HG02678 (cell line): ENCODE results near the gene ATG10.
A peak's percentile ranks its signal among the peaks of the same experiment; 100 is the strongest.
"Not testable (repeated sequence)": the region's sequence is repeated elsewhere in the genome, so short reads cannot be mapped to it uniquely, and the experiment has no call there.

Experiments
- ATAC-seq: cut with Tn5 transposase; IDR thresholded peaks from one replicate; pipeline ENCODE4 v1.9.1; 2021; ENCODE audit warnings: mild to moderate bottlenecking, moderate library complexity; ENCODE audit not compliant: unreplicated experiment

ATG10 gene

DNA sequence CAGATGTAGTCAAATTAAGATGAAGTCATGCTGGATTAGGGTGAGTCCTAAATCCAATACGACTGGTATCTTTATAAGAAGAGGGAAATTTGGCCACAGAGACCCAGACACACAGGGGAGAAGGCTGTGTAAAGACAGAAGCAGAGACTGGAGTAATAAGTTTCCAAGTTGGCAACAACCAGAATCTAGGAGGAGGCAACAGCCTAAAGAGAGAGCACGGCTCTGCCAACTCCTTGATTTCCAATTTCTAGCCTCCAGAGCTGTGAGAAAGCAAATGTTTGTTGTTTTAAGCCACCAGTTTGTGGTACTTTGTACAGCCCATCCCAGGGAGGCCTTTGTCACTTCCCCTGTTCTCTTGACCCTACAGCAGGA, 74.4 kb downstream of the ATG10 start:
- ATAC-seq: no peak

DNA sequence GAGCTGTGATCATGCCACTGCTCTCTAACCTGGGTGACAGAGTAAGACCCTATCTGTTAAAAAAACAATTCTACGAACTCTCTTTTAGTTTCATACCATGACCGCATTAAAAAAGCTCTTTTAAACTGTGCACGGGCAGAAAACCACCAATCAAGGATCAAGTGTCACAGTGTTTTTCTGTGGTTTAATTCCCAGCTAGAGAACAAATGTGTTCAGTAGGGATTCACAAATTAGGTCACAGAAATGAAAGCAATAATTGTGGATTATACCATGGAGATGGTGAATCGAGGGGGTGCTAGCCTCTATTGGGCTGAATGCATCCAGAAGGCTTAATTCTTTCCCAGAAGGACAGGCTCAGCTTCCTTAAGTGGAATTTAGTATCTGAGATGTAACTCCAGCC, 79.1 kb downstream of the ATG10 start:
- ATAC-seq: no peak

DNA sequence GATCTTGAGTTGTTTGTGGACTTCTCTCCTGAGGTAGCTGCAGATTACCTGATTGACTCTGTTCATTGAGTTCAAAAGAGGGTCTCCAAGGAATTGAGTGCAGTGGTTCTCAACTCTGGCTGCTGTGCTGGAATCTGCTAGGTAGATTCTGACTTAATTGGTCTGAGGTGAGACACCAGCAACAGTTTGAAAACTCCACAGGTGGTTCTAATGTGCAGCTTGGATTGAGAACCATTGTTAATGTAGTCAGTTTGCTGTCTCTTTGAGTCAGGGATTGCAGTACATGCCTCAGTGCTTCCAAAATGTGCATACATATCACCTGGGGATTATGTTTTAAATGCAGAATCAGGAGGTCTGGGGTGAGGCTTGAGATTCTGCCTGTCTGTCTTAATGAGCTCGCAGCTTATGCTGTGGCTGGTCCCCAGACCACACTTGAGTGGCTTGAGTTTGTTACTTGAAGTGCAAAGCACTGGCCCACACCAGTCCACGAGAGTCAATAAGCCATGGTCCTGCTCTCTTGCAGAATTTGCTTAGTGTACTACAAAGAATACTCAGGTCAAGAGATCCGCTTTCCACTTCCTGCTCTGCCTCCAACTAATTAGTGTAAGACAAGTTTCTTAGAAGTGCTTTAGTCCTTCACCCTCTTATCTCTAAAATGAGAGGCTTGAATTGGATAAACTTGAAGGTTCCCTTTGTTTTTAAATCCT, 82.3 kb downstream of the ATG10 start:
- no peak for ATAC-seq

DNA sequence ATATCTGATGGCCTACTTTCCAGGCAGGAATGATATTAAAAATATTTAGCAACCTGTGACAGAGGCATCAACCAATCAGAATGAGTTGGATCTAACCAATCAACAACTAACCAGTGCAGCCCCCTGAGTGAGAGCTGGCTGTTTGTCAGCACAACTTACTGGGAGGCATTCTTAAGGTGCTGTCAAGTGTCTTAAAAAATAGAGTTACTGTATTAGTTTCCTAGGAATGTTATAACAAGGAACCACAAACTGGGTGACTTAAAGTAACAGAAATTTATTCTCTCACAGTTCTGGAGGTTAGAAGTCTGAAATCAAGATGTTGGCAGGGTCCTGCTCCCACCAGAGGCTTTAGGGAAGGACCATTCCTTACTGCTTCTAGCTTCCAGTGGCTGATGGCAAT, 85.2 kb downstream of the ATG10 start:
- no peak for ATAC-seq

DNA sequence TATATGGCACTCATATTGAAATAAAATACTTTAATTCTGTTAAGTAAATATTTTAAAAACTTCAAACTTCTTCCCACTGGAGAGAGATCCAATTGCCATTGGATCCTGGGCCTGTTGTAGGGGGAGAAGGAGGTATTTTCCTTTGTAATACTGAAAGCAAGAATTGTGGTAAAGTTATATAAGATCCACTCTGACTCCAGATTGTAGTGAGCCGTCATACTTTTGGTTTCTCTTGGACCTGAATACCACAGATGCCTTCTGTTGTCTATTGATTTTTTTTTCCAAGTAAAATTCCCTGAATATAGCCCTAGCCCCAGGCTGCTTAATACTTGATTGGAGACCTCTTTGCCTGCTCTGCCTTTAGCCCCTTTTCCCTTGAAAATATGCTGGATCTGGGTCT, 86.9 kb downstream of the ATG10 start:
- peak; percentile 60 for ATAC-seq

DNA sequence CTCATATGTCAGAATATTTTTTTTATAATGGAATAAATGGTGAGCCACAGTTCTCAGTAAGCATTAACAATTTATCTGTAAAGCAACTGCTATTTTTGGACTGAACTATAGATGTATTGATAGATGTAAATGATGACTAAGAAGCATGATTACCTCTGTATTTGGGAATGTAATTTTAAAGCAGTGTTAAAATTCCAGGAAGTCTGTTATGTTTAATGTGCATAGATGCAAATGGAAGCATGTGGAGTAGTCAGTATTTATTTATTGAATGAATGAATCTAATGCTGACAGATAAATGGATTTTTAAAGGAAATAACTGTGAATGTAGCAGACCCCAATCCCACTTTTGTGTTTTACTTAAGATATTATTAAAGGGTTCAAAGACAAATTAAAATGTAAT, 95.0 kb downstream of the ATG10 start:
- no peak for ATAC-seq

DNA sequence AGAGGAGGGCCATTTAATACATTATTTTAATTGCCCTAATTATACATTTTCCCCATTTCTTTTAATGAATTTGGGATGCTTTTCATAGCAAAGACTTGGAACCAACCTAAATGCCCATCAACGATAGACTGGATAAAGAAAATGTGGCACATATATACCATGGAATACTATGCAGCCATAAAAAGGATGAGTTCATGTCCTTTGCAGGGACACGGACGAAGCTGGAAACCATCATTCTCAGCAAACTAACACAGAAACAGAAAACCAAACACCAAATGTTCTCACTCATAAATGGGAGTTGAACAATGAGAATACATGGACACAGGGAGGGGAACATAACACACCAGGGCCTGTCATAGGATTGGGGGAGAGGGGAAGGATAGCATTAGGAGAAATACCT, 96.2 kb downstream of the ATG10 start:
- not testable (repeated sequence) for ATAC-seq

DNA sequence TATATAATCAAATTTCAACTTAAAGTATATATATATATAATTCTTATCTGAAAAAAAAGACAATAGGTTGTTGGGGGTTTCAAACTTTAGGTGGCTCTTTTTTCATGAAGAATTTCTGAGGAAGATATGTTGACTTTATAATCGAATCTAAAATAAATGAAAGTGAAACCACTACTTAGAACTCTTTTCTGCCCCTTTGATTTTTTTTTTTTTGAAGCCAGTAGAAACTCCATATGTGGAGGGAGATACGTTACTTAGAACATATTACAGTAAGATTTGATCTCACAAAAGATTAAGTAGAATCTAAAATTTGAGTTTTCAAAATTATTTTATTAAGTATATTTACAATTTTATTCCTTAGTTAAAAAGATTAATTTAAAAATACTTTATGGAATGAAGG, 96.9 kb downstream of the ATG10 start:
- ATAC-seq: no peak

DNA sequence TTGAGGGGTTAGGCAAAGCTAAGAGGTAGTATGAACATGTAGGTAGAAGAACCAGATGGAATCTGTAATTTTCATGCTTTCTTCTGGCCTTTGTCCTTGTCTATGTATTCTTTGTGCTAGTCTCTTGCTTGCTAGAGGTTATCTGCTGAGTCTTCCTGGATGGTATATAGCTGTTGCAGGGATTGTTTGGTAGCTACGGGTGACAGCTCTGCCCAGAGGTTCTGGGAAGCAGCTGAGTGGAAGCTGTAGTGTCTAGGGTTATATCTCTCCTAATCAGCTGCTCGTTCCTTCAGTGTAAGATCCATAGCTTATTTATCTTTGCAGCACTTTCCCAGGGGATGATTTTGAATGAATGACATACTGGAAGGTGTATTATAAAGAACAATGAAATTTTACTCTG, 100.3 kb downstream of the ATG10 start:
- ATAC-seq: no peak

DNA sequence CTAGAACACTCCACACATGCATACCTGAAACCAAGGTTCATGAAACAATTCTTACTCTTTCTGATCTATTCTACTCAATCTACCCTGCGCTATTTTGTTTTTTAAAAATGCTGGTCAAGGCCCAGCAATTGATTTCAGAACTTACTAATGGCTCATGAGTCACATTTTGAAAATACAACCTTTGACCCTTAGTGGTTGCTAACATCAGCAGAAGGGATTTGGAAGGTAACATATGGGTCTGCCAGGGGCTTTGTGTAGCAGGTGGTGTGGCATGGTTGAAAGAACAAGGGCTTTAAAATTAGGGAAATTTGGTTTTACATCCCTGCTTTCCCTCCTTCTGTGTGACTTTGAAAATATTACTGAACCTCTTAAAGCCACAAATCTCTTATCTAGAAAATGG, 101.4 kb downstream of the ATG10 start:
- ATAC-seq: no peak

DNA sequence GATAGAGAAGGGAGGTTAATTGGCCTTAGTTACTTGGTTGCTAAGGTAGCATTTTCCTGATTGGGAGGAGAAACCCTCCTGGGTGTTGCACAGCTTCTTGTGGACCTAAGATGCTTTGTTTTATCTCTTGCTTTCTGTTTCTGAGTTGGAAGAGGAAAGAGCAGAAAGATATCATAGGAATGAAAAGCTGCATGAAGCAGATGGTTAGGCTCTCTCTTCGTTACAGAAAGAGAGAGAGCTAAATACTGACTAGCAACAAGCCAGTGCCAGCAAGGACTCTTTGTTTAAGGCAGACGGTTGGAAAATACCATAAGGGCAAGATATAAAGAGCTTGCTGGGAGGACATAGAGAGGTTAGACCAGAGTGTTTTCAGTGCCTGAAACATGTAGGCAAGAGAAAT, 103.1 kb downstream of the ATG10 start:
- ATAC-seq: no peak

DNA sequence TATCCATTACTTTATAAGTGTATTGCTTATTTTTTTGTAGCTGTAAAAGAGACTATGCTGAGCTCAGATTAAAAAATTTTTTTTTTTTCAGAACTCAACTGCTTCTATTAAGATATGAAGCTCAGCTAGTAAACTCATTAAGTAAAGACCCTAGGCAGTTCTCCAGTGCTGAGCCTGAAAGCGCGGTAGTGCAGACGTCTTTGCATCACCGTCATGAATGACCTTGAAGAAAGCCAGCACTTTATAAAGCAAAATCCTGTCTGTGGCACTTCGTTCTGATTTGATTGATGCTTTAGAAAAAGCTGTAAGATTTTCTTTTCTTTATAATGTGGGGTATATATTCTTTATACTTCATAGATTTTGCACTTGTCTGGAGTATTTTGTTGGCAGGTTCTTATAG, 105.7 kb downstream of the ATG10 start:
- ATAC-seq: no peak

DNA sequence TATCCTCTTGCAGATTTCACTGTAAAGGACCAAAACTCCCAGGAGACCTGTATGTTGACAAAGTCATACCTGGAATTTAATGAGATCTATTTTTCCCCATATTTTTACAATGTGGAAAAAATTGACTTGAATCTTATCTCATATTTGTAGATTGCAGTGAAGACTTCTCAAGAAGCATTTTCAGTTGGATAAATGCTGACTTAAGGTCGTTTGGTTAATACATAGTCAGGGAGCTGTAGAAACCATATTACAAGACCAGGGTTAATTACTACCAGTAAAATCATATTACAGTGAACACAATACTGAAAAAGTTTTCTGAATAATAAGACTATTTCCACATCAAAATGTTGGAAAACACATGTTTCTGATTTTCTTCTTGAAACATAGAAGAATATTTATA, 119.8 kb downstream of the ATG10 start:
- ATAC-seq: no peak

DNA sequence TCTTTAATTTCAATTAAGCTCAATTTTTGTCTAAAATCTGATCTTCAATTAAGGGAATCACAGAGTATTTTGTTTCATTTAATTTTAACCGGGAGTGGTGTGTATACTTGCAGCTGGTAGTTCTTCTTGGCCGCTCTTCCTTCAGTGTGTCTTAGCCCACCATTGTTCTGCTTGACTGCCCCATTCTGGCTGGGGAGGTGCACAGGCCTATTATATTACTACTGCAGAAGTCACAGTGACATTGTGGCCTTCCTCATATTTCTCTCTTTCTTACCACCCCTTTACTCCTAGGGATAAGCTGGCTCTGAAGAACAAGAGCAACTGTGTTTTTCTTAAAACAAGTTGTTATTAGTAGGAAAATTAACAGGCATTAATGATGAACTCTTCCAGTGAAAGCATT, 123.7 kb downstream of the ATG10 start:
- ATAC-seq: no peak

DNA sequence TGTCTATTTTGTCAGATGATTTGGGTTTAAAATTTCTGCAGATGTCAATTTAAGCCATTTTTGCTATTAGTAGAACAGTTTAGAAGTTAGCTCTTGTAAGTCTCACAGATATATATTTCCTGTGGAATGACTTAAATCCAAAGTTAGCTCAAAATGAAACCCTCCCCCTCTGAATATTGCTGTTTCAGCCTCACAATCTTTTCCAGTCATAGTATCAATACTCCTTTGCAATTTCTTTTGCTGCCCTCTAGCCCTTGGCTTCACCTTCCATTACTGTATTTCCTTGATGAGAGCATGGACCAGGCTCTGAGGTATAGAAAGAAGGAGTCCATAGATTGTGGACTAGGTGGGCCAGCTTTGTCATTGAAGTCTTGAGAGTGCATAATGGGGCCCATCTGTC, 124.4 kb downstream of the ATG10 start:
- no peak for ATAC-seq

DNA sequence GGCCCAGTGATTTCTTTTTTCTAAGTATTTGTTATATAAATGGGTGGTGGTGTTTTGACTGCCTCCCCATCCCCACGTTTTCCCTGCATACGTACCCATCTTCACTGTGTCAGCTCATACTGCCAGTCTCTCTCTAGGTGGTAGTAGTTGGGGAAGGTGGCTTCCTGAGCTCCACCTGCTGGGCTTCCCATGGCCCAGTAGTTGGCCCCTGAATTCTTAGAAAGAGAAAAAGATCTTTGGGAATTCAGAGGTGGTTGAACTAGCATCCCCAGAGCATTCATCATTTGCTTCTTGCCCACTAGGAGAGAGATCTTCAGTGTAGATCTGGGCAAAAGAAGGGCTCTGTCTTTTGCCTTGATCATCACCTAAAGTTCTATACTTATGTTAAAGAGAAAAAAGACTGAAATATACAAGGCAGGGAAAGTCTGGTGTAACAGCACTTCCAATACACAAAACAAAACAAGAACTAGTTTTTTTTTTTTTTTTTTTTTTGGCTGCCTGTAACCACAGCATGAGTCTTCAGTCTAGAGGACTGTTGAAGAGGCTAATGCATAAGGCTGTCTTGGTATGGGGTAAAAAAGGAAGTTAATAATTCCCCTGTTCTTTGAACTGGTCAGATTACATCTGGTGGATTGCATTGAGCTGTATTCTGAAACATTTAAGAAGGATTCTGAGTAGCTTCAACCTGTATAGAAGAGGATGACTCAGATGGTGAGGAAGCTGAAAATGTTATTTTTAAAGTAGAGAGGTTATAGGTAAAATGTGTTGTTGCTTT, 128.7 kb downstream of the ATG10 start:
- peak; percentile 93 for ATAC-seq

DNA sequence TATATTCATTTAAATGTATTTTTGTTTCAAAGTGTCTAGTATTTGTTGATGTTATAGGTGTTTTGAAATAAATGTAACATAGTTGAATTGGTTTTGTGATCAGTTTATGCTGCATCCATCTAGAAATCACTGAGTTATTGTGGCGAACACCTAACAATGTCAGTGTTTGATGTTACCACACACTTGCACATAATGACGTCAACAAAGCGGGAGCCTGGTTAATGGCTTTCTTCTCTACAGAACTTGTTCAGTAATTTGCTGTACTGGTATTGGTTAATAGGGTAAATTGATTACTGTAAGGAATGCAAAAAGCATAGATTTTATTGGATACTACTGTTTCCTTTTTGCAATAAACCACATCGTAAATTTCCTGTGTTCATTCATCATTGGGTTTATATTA, 133.0 kb downstream of the ATG10 start:
- no peak for ATAC-seq

DNA sequence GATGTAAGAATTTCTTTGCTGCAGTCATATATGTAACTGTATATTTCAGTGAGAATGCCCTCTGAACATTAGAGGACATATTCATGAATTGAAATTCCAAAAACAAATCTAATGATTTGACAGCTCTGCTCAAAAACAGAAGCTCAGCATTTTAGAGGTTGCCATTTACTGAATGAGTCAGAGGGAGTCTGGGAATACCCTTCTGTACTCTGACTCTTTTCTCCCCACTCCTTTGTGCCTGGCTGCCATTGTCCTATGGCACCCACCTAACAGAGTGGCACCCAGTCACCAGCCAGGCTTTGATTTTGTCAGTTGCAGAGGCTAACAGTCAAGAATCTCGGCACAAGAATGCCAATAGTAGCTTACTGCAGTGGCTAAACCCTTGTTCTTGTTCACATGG, 133.6 kb downstream of the ATG10 start:
- peak; percentile 35 for ATAC-seq

DNA sequence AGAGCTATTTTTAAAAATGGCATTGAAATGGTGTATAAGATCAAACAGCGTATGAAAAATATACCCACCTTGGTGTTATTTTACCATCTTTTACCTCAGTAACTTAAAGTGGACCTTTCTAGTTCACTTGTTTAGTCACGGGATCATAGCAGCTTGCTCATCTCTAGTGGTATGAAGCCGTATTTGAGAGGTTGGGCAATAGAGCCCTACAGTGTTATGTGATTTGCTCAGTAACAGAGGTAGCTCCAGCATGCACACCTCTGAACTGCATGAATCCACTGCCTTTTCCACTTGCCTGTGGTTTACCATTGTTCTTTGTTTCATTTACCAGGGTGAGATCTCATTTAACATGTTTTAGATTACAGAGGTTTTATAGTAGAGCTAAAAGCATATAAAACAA, 134.4 kb downstream of the ATG10 start:
- ATAC-seq: no peak

DNA sequence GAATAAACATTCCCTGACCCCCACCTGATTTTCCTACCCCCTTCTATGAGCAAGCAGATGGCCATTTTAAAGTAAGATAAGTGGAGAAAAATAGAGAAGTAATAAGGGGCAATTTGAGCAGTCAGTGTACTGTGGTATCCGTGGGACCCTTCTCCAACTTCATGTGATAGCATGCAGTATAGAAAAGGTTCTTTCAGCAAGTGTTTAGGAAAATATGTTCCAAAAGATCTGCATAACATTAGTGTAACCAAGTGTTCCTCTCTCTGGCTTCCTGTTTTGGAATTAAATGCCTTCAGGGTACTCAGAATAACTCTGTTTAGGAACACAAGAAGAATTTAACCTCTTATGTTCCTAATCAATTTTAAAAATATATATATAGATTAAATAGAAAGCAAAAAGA, 134.9 kb downstream of the ATG10 start:
- ATAC-seq: no peak

DNA sequence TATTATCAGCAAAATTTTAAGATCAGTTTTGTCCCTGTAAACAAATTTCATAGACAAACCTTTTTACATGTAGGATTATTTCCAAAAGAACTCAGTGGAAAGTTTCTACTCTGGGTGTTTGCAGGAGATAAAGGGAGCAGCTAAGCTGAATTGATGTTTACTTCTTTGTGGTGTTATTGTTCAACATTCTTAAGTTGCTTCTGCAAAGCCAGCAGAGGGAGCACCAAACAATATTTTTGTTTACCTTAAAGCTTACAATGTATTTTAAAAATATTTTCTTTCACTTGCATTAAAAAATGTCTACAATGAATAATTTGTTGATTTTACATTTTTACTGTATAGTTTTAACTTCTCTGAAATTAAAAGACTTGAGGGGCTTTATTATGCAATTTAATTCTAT, 135.4 kb downstream of the ATG10 start:
- ATAC-seq: no peak

DNA sequence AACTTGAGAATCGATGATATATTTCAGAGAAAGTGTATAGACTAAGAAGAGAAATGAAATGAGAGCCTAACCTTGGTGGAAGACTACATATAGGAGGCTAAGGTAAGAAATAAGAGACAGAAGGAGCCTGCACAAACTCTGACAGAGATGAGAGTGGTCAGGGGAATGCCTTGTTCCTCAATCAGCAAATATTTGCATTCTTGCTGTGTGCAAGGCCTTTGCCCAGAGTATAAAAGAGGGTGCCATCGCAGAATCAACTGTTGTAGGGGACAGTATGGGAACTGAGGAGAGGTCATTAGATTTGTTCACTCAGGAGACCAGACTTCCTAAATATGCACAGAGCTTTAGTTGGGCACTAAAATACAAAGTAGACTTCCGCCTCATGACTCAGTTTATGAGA, 137.2 kb downstream of the ATG10 start:
- no peak for ATAC-seq

DNA sequence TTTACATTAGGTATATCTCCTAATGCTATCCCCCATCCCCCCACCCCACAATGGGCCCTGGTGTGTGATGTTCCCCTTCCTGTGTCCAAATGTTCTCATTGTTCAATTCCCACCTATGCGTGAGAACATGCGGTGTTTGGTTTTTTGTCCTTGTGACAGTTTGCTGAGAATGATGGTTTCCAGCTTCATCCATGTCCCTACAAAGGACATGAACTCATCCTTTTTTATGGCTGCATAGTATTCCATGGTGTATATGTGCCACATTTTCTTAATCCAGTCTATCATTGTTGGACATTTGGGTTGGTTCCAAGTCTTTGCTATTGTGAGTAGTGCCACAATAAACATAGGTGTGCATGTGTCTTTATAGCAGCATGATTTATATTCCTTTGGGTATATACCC, 138.1 kb downstream of the ATG10 start:
- not testable (repeated sequence) for ATAC-seq
